GM23338 (cell line): Measurements from ENCODE around the gene MMP24OS. TPM values are rescaled to one million over a fixed set of nuclear protein-coding genes. Genes with fewer than 3 reads are reported as not detected.

Source experiments
- ATAC-seq: fragments of 200-7000 bp; cut with Tn5 transposase; 3 replicates; pipeline ENCODE4 v1.9.1; 2020
- DNase-seq: peaks from one replicate; pipeline ENCODE4 v3.0.0-alpha.2; 2015; ENCODE audit warnings: low spot score
- H2AFZ ChIP-seq: fragments of 200-600 bp; sonication (generic); 2 replicates; pipeline ENCODE4 v1.8.0; 2016; ENCODE audit warnings: antibody characterized with exemption, mild to moderate bottlenecking, moderate library complexity
- H3F3A ChIP-seq: fragments of 200-600 bp; sonication (generic); replicated peaks from 2 replicates; pipeline ENCODE4 v1.8.0; 2017; ENCODE audit warnings: antibody characterized with exemption, mixed run types, low read depth
- H3K27ac ChIP-seq: fragments of 200-600 bp; sonication (generic); 2 replicates; pipeline ENCODE4 v1.6.1; 2016; ENCODE audit warnings: low read depth
- H3K27me3 ChIP-seq: fragments of 200-600 bp; sonication (generic); 2 replicates; pipeline ENCODE4 v1.8.0; 2016; ENCODE audit warnings: mild to moderate bottlenecking, mixed run types, moderate library complexity; ENCODE audit not compliant: insufficient read depth
- H3K36me3 ChIP-seq: fragments of 200-600 bp; sonication (generic); 2 replicates; pipeline ENCODE4 v1.8.0; 2016; ENCODE audit warnings: mild to moderate bottlenecking; ENCODE audit not compliant: insufficient read depth
- H3K4me1 ChIP-seq: fragments of 200-600 bp; sonication (generic); 2 replicates; pipeline ENCODE4 v1.8.0; 2016; ENCODE audit warnings: mild to moderate bottlenecking, moderate library complexity; ENCODE audit not compliant: insufficient read depth
- H3K4me2 ChIP-seq: fragments of 200-600 bp; sonication (generic); 2 replicates; pipeline ENCODE4 v1.7.1; 2017; ENCODE audit warnings: mixed run types
- H3K4me3 ChIP-seq: fragments of 200-600 bp; sonication (generic); 2 replicates; pipeline ENCODE4 v1.6.1; 2016; ENCODE audit warnings: mixed run types
- H3K79me2 ChIP-seq: fragments of 200-600 bp; sonication (generic); replicated peaks from 2 replicates; pipeline ENCODE4 v1.8.0; 2017; ENCODE audit warnings: mild to moderate bottlenecking; ENCODE audit not compliant: insufficient read depth
- H3K9me2 ChIP-seq: fragments of 200-600 bp; sonication (generic); 2 replicates; pipeline ENCODE4 v1.8.0; 2017; ENCODE audit not compliant: insufficient read depth
- H4K20me1 ChIP-seq: fragments of 200-600 bp; sonication (generic); replicated peaks from 2 replicates; pipeline ENCODE4 v1.8.0; 2017; ENCODE audit warnings: mild to moderate bottlenecking; ENCODE audit not compliant: insufficient read depth
- H3K27ac Mint-ChIP-seq: 2 replicates; pipeline ENCODE4 v1.8.0; 2020; ENCODE audit warnings: inconsistent platforms, mild to moderate bottlenecking, moderate library complexity, mixed read lengths
- H3K27me3 Mint-ChIP-seq: 3 replicates; pipeline ENCODE4 v1.8.0; 2022; ENCODE audit warnings: low read depth, mild to moderate bottlenecking, moderate library complexity, mixed read lengths, inconsistent platforms; ENCODE audit not compliant: insufficient read depth, poor library complexity
- H3K36me3 Mint-ChIP-seq: 3 replicates; pipeline ENCODE4 v1.8.0; 2021; ENCODE audit warnings: low read depth, mild to moderate bottlenecking, inconsistent platforms, moderate library complexity, mixed read lengths
- H3K4me1 Mint-ChIP-seq: 3 replicates; pipeline ENCODE4 v1.8.0; 2020; ENCODE audit warnings: mild to moderate bottlenecking, inconsistent platforms, mixed read lengths
- H3K4me3 Mint-ChIP-seq: 3 replicates; pipeline ENCODE4 v1.8.0; 2021; ENCODE audit warnings: moderate library complexity, mild to moderate bottlenecking, inconsistent platforms, mixed read lengths
- H3K9me3 Mint-ChIP-seq: 3 replicates; pipeline ENCODE4 v1.8.0; 2020; ENCODE audit warnings: moderate library complexity, mild to moderate bottlenecking, inconsistent platforms, mixed read lengths
- CREB1 ChIP-seq: fragments of 250-450 bp; sonication (Bioruptor Pico); IDR thresholded peaks from 2 replicates; pipeline ENCODE4 v1.5.0; 2020; ENCODE audit warnings: low read depth, mild to moderate bottlenecking, moderate library complexity
- CTCF ChIP-seq, 2 experiments: fragments of 200-600 bp in 1 of 2; sonication (generic) in 1 of 2; conservative IDR thresholded peaks; 2 replicates each; pipeline versions ENCODE4 v1.5.1 to v1.6.1; 2016 to 2017; ENCODE audit warnings: antibody characterized with exemption in 2 of 2, low read depth in 2 of 2, mild to moderate bottlenecking in 2 of 2, moderate library complexity in 1 of 2
- ETS1 ChIP-seq: IDR thresholded peaks from 2 replicates; pipeline ENCODE4 v1.6.1; 2016; ENCODE audit warnings: antibody characterized with exemption
- EZH2 ChIP-seq: fragments of 200-600 bp; sonication (generic); IDR thresholded peaks from one replicate; pipeline ENCODE4 v1.8.0; 2017; ENCODE audit warnings: antibody characterized with exemption, mild to moderate bottlenecking, low read depth; ENCODE audit not compliant: unreplicated experiment
- JUNB ChIP-seq: IDR thresholded peaks from one replicate; pipeline ENCODE4 v1.6.1; 2016; ENCODE audit warnings: antibody characterized with exemption; ENCODE audit not compliant: unreplicated experiment
- REST ChIP-seq: IDR thresholded peaks from one replicate; pipeline ENCODE4 v1.6.1; 2018; ENCODE audit warnings: antibody characterized with exemption; ENCODE audit not compliant: unreplicated experiment
- STAT1 ChIP-seq: IDR thresholded peaks from one replicate; pipeline ENCODE4 v1.6.1; 2016; ENCODE audit warnings: antibody characterized with exemption; ENCODE audit not compliant: unreplicated experiment
- ZNF331 ChIP-seq: fragments of 250-450 bp; sonication (Bioruptor Pico); IDR thresholded peaks from 2 replicates; pipeline ENCODE4 v1.5.0; 2020; ENCODE audit warnings: low read depth, mild to moderate bottlenecking, moderate library complexity
- ZNF462 ChIP-seq: fragments of 250-450 bp; sonication (Bioruptor Pico); IDR thresholded peaks from 2 replicates; pipeline ENCODE4 v1.5.0; 2020; ENCODE audit warnings: mild to moderate bottlenecking, moderate library complexity
- polyA plus RNA-seq: library from polyadenylated mRNA; unstranded; fragments of >200 nt; fragmentation: Nextera tagmentation; extraction: Ambion mirVana; gene quantifications from 2 replicates; pipeline ENCODE4 v1.2.1, GENCODE V29; 2016
- total RNA-seq: library from RNA; depleted of rRNA; stranded (reverse); fragments of >200 nt; shearing (Covaris generic); gene quantifications from 2 replicates; pipeline ENCODE4 v1.2.3, GENCODE V29; 2014

The MMP24OS gene
- total and polyA plus RNA-seq, 2 experiments from 2014 or later = 10.5 to 25.4 TPM

GRCh38 chr20:35318502-35319157, 40.7 kb upstream of the MMP24OS start (continued):
- no peak for TF ChIP-seq JUNB
- TF ChIP-seq REST = no peak
- TF ChIP-seq CREB1 (CRISPR knock-in tag) = no peak

GRCh38 chr20:35317416-35318210, 39.7 kb upstream of the MMP24OS start:
- H3K27ac Mint-ChIP-seq = no peak overlapping the region
- H3K4me1 ChIP-seq = peaks cover 11% of the 10 kb centered on the region
- TF ChIP-seq STAT1 (no peak), EZH2 (no peak), ETS1 (no peak), ZNF462 (no peak), ZNF331 (CRISPR knock-in tag) (no peak), CTCF (conservative IDR thresholded peaks at IDR 0.05; ENCODE audit: low read depth in 2 of 2) (no peak)

More at GRCh38 chr20:35317416-35318210, 39.7 kb upstream of the MMP24OS start:
- Mint-ChIP-seq H3K36me3 (peaks cover 2% of the 10 kb centered on the region; the same call in 1 of the 3 replicates), H3K4me3 (no peak overlapping the region), H3K9me3 (no peaks in the 10 kb centered on the region; the same call in 2 of the 3 replicates), H3K27me3 (peaks cover 5% of the 10 kb centered on the region), H3K4me1 (peaks cover 35% of the 10 kb centered on the region)
- no peaks in the 10 kb centered on the region for H3F3A ChIP-seq
- no peak for ATAC-seq
- H3K79me2 ChIP-seq = no peaks in the 10 kb centered on the region
- H3K9me2 ChIP-seq = no peaks in the 10 kb centered on the region
- H3K4me3 ChIP-seq = no peak overlapping the region
- no peak for DNase-seq
- no peaks in the 10 kb centered on the region for H3K27me3 ChIP-seq
- H3K27ac ChIP-seq = no peak overlapping the region
- no peaks in the 10 kb centered on the region for H3K36me3 ChIP-seq
- no peak overlapping the region for H2AFZ ChIP-seq
- no peaks in the 10 kb centered on the region for H4K20me1 ChIP-seq
- no peak overlapping the region for H3K4me2 ChIP-seq
